Calu3 (cell line): ENCODE measurements around the gene PCBD2. TPM values are rescaled to one million over a fixed set of nuclear protein-coding genes. Genes with fewer than 3 reads are reported as not detected.
"Not testable (repeated sequence)": the region's sequence is repeated elsewhere in the genome, so short reads cannot be mapped to it uniquely, and the experiment has no call there.

Experiments
- BruUV-seq: library from RNA; stranded (reverse); fragments of 400-500 nt; replicated peaks from 2 replicates; lab custom pipeline; 2021; lab: Mats Ljungman, UMichigan
- CTCF ChIA-PET: fragments of 300-600 bp; sonication (Branson Sonifier 250); formaldehyde crosslinking; loops from one replicate; lab custom pipeline; 2022; ENCODE audit warnings: antibody characterized with exemption; lab: Charles Lee
- DNase-seq: peaks from one replicate; pipeline ENCODE4 v3.0.0; 2022
- H3K27ac Mint-ChIP-seq: one replicate; pipeline ENCODE4 v1.8.0; 2022; ENCODE audit warnings: mixed read lengths; ENCODE audit not compliant: unreplicated experiment
- H3K27me3 Mint-ChIP-seq: one replicate; pipeline ENCODE4 v1.8.0; 2022; ENCODE audit warnings: mixed read lengths; ENCODE audit not compliant: unreplicated experiment
- H3K36me3 Mint-ChIP-seq: one replicate; pipeline ENCODE4 v1.8.0; 2022; ENCODE audit warnings: mild to moderate bottlenecking, moderate library complexity, mixed read lengths; ENCODE audit not compliant: insufficient read depth, unreplicated experiment
- H3K4me1 Mint-ChIP-seq: one replicate; pipeline ENCODE4 v1.8.0; 2022; ENCODE audit warnings: mild to moderate bottlenecking, low read depth, mixed read lengths; ENCODE audit not compliant: unreplicated experiment
- H3K4me3 Mint-ChIP-seq: one replicate; pipeline ENCODE4 v1.8.0; 2022; ENCODE audit warnings: mild to moderate bottlenecking, low read depth, moderate library complexity, mixed read lengths; ENCODE audit not compliant: unreplicated experiment
- H3K9me3 Mint-ChIP-seq: one replicate; pipeline ENCODE4 v1.8.0; 2022; ENCODE audit warnings: low read depth, mixed read lengths; ENCODE audit not compliant: unreplicated experiment
- CTCF ChIP-seq: fragments of 200-600 bp; IDR thresholded peaks from one replicate; pipeline ENCODE4 v1.8.0; 2022; ENCODE audit warnings: antibody characterized with exemption; ENCODE audit not compliant: unreplicated experiment
- intact Hi-C: fragments of 100-400 bp; cut with micrococcal nuclease; formaldehyde crosslinking; loops from one replicate; pipeline ENCODE4 v1.10.0; 2022; ENCODE audit not compliant: unreplicated experiment
- total RNA-seq: library from RNA; stranded (reverse); gene quantifications from 2 replicates; pipeline ENCODE4 v1.2.3, GENCODE V29; 2022

PCBD2 gene
- total RNA-seq, 1 experiment from 2014 or later, result 18.1 TPM

DNA sequence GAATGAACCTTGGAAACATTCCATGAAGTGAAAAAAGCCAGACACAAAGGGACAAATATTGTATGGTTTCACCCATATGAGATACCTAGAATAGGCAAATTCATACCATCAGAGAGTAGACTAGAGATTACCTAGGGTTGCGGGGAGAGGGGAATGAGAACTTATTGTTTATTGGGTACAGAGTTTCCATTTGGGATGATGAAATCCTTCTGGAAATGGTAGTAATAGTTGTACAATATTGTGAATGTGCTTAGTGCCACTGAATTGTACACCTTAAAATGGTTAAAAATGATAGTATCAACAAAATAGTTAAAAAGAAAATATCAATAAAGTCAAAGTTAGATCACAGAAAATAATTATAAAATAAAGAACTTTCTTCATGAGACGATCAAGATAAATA is 88.2 kb downstream of the PCBD2 start:
- BruUV-seq, result no TSS peak
- H3K27ac Mint-ChIP-seq, result no peak overlapping the region

DNA sequence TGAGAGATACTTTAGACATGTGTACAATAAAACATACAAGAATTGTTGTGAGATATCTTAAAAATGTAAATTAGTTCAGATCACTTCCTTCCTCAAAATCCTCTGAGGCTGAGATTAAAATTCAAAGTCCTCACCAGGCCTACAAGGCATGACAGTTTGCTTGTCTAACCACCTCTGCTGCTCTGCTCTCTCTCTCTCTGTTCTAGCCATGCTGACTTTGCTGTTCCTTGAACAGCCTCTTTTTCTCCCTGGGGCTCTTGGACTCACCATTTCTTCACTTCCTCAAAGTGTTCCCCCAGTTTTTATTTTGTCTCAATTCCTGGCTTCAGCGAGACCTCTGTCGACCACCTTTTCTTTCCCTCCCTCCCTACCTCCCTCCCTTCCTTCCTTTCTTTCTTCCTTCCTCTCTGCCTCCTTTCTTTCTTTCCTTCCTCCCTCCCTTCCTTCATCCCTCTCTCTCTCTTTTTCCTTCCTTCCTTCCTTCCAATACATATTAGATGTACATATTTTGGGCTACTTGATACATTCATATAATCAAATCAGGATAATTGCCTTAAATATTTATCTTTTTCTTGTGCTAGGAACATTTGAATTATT is 89.7 kb downstream of the PCBD2 start:
- intact Hi-C loops, result no loop called here
- no peaks in the 10 kb centered on the region for H3K36me3 Mint-ChIP-seq
- TF ChIP-seq CTCF, result no peak
- no peaks in the 10 kb centered on the region for H3K4me1 Mint-ChIP-seq
- no TSS peak for BruUV-seq
- no peaks in the 10 kb centered on the region for H3K9me3 Mint-ChIP-seq
- H3K27me3 Mint-ChIP-seq, result peaks cover 7% of the 10 kb centered on the region
- no peak overlapping the region for H3K4me3 Mint-ChIP-seq
- DNase-seq, result no peak
- H3K27ac Mint-ChIP-seq, result no peak overlapping the region
- CTCF ChIA-PET, result no interaction called here

More for the DNA sequence above, 88.2 kb downstream of the PCBD2 start:
- Mint-ChIP-seq H3K9me3 (no peaks in the 10 kb centered on the region), H3K27me3 (peaks cover 7% of the 10 kb centered on the region), H3K4me1 (no peaks in the 10 kb centered on the region), H3K36me3 (no peaks in the 10 kb centered on the region), H3K4me3 (no peak overlapping the region)
- no peak for DNase-seq
- CTCF ChIA-PET, result interaction anchor here (0.6 kb wide), 1 partner anchor 143 kb away, joined by 3 read pairs; no protein-coding TSS in a partner anchor
- no peak for TF ChIP-seq CTCF
- intact Hi-C loops, result no loop called here

DNA sequence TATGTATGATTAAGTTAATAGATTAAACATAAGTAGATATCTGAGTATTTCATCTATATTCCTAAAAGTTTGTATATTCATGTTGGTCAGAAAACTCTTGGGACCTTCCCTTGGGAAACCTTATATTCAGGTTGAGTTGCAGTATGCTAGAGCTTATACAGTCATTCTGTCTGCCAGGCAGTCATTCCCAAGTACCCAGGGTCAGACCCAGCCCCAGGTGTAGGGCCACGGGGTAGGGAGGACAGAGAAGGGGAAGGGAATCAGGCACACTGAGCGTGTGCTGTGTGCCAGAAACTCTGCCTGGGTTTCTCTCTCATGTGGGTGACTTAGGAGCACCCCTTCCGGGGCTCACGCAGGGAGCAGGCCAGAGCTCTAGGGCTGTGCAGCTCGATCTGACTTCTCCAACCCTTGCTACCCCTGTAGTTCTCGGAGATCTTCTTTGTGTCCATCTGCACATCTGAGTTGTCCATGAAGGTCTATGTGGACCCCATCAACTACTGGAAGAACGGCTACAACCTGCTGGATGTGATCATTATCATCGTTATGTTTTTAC is 91.0 kb downstream of the PCBD2 start:
- Mint-ChIP-seq H3K36me3 (no peaks in the 10 kb centered on the region), H3K4me1 (no peaks in the 10 kb centered on the region), H3K9me3 (no peaks in the 10 kb centered on the region), H3K27ac (no peak overlapping the region), H3K4me3 (no peak overlapping the region), H3K27me3 (peaks cover 7% of the 10 kb centered on the region)
- no peak for TF ChIP-seq CTCF
- BruUV-seq, result no TSS peak
- CTCF ChIA-PET, result no interaction called here
- DNase-seq, result no peak
- intact Hi-C loops, result no loop called here

DNA sequence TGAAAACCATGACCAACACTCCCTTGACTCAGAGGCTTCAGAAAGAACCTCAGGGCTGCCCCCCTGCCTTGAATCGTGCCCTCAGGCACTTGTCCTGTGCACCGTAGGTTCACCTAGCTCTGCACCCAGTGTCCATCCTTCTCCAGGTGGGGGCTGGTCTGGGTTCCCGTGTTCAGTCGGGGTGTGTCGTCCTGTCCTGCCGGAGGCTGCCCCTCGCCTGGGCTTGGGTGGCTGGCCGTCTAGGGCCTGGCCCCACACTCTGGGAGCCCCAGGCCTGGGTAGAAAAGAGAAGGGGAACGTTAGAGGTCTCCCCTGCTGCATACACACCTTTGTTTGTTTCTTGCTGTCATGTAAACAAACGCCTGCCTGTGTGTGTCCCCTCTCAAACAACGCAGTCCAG is 92.1 kb downstream of the PCBD2 start:
- Mint-ChIP-seq H3K4me1 (no peaks in the 10 kb centered on the region), H3K4me3 (no peak overlapping the region), H3K27me3 (peaks cover 7% of the 10 kb centered on the region), H3K27ac (no peak overlapping the region), H3K9me3 (no peaks in the 10 kb centered on the region), H3K36me3 (no peaks in the 10 kb centered on the region)
- no peak for TF ChIP-seq CTCF
- DNase-seq, result no peak
- intact Hi-C loops, result no loop called here
- CTCF ChIA-PET, result interaction anchor here (0.7 kb wide), 1 partner anchor 80 kb away, joined by 3 read pairs; no protein-coding TSS in a partner anchor
- no TSS peak for BruUV-seq

DNA sequence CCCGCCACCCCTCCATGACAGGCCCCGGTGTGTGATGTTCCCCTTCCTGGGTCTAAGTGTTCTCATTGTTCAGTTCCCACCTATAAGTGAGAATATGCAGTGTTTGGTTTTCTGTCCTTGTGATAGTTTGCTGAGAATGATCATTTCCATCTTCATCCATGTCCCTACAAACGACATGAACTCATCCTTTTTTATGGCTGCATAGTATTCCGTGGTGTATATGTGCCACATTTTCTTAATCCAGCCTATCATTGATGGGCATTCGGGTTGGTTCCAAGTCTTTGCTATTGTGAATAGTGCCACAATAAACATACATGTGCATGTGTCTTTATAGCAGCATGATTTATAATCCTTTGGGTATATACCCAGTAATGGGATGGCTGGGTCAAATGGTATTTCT is 93.1 kb downstream of the PCBD2 start:
- not testable (repeated sequence) for H3K27ac Mint-ChIP-seq, H3K4me1 Mint-ChIP-seq

More for the DNA sequence above, 93.1 kb downstream of the PCBD2 start:
- DNase-seq, H3K4me3 Mint-ChIP-seq, intact Hi-C loops, H3K36me3 Mint-ChIP-seq, BruUV-seq, H3K27me3 Mint-ChIP-seq, CTCF ChIA-PET, H3K9me3 Mint-ChIP-seq: not testable (repeated sequence)
